Panc1 (cell line): ENCODE measurements around the gene SLIT3. TPM values are rescaled to one million over a fixed set of nuclear protein-coding genes. Genes with fewer than 3 reads are reported as not detected.

ENCODE experiments used
- ATAC-seq: fragments of 200-7000 bp; cut with Tn5 transposase; 2 replicates; pipeline ENCODE4 v1.9.1; 2020; ENCODE audit warnings: mild to moderate bottlenecking, moderate library complexity
- BruUV-seq: library from RNA; stranded (reverse); fragments of 400-500 nt; replicated peaks from 2 replicates; lab custom pipeline; 2021; lab: Mats Ljungman, UMichigan
- CTCF ChIA-PET: fragments of 300-600 bp; sonication (Branson Sonifier 250); formaldehyde crosslinking; loops from one replicate; lab custom pipeline; 2022; ENCODE audit warnings: antibody characterized with exemption; lab: Charles Lee
- POLR2A ChIA-PET: fragments of 300-600 bp; sonication (Branson Sonifier 250); formaldehyde crosslinking; loops from one replicate; lab custom pipeline; 2022; ENCODE audit warnings: antibody characterized with exemption; lab: Charles Lee
- DNase-seq: peaks from one replicate; pipeline ENCODE4 v3.0.0-alpha.2; 2010; ENCODE audit warnings: low read depth, low spot score
- H3K27ac ChIP-seq: 2 replicates; pipeline ENCODE4 v1.5.1; 2011; ENCODE audit warnings: mild to moderate bottlenecking, low read length, inconsistent platforms
- H3K27me3 ChIP-seq: fragments of 200-500 bp; sonication (Bioruptor generic); 2 replicates; pipeline ENCODE4 v1.6.0; 2014; ENCODE audit warnings: low read length, inconsistent platforms; ENCODE audit not compliant: control insufficient read depth, insufficient read depth
- H3K36me3 ChIP-seq: fragments of 200-500 bp; sonication (Bioruptor generic); 2 replicates; pipeline ENCODE4 v1.5.1; 2014; ENCODE audit warnings: inconsistent platforms, mild to moderate bottlenecking, low read length, moderate library complexity; ENCODE audit not compliant: control insufficient read depth, insufficient read depth
- H3K4me1 ChIP-seq: 2 replicates; pipeline ENCODE4 v1.5.1; 2011; ENCODE audit warnings: inconsistent platforms, mild to moderate bottlenecking, low read length, moderate library complexity; ENCODE audit not compliant: control insufficient read depth, insufficient read depth
- H3K4me3 ChIP-seq, 2 experiments: 2 replicates each; pipeline ENCODE4 v1.5.1; 2011 to 2012; ENCODE audit warnings: low read depth in 2 of 2, low read length in 2 of 2, mild to moderate bottlenecking in 2 of 2, inconsistent platforms in 1 of 2, moderate library complexity in 1 of 2
- H3K9me3 ChIP-seq: fragments of 200-500 bp; sonication (Bioruptor generic); 2 replicates; pipeline ENCODE4 v1.5.1; 2014; ENCODE audit warnings: low read depth, mild to moderate bottlenecking, inconsistent platforms, low read length, moderate library complexity; ENCODE audit not compliant: control insufficient read depth, insufficient read depth
- CTCF ChIP-seq: fragments of 450-650 bp; IDR thresholded peaks from 2 replicates; pipeline ENCODE4 v1.5.1; 2017; ENCODE audit warnings: mild to moderate bottlenecking
- POLR2AphosphoS5 ChIP-seq: IDR thresholded peaks from 2 replicates; pipeline ENCODE4 v1.6.1; 2012; ENCODE audit warnings: mild to moderate bottlenecking, low read depth, low read length, moderate library complexity
- REST ChIP-seq, 2 experiments: IDR thresholded peaks; 2 replicates each; pipeline ENCODE4 v1.6.1; 2011 to 2012; ENCODE audit warnings: low read depth in 2 of 2, control low read depth in 1 of 2, low read length in 1 of 2, mild to moderate bottlenecking in 1 of 2, moderate library complexity in 1 of 2; ENCODE audit not compliant: insufficient read depth in 1 of 2
- SIN3A ChIP-seq: IDR thresholded peaks from 2 replicates; pipeline ENCODE4 v1.6.1; 2012; ENCODE audit warnings: low read depth, mild to moderate bottlenecking, low read length, moderate library complexity, borderline replicate concordance; ENCODE audit not compliant: insufficient read depth
- TCF7L2 ChIP-seq: IDR thresholded peaks from 2 replicates; pipeline ENCODE4 v1.6.1; 2011; ENCODE audit warnings: mild to moderate bottlenecking, low read depth, low read length, inconsistent platforms
- in situ Hi-C: cut with HindIII; loops from 2 replicates; pipeline ENCODE4 v1.10.0; 2016; ENCODE audit warnings: low sequenced_read_pairs, low pct_unique_long_range_greater_than_20kb
- intact Hi-C: fragments of 100-400 bp; cut with micrococcal nuclease; formaldehyde crosslinking; loops from one replicate; pipeline ENCODE4 v1.10.0; 2022; ENCODE audit not compliant: unreplicated experiment
- total RNA-seq: library from RNA; stranded (reverse); gene quantifications from one replicate; pipeline ENCODE4 v1.2.1, GENCODE V29; 2021; ENCODE audit not compliant: unreplicated experiment

SLIT3 gene
- total RNA-seq, 1 experiment from 2014 or later = 26.4 TPM

GRCh38 chr5:169196059-169196458, 104.9 kb downstream of the SLIT3 start:
- DNase-seq (no peak), ATAC-seq (no peak)
- no peak overlapping the region for H3K27ac ChIP-seq
- H3K27me3 ChIP-seq = no peaks in the 10 kb centered on the region
- intact Hi-C loops (no loop called here), in situ Hi-C loops (no loop called here)
- TF ChIP-seq POLR2AphosphoS5 (no peak), REST (IDR thresholded peaks at IDR 0.05; ENCODE audit: insufficient read depth in 1 of 2, low read depth in 2 of 2, low read length in 1 of 2) (no peak), TCF7L2 (no peak), SIN3A (no peak), CTCF (no peak)
- H3K4me3 ChIP-seq = no peak overlapping the region
- no peaks in the 10 kb centered on the region for H3K4me1 ChIP-seq
- ChIA-PET CTCF (no interaction called here), POLR2A (no interaction called here)
- H3K9me3 ChIP-seq = no peaks in the 10 kb centered on the region
- no peaks in the 10 kb centered on the region for H3K36me3 ChIP-seq
- BruUV-seq = no TSS peak

- intact Hi-C loops = no loop called here
Measured at GRCh38 chr5:169195601-169196000, 105.3 kb downstream of the SLIT3 start.

More at GRCh38 chr5:169195601-169196000, 105.3 kb downstream of the SLIT3 start:
- no peaks in the 10 kb centered on the region for H3K36me3 ChIP-seq
- no peak for DNase-seq
- ChIA-PET CTCF (no interaction called here), POLR2A (no interaction called here)
- ATAC-seq = no peak
- no peak overlapping the region for H3K27ac ChIP-seq
- H3K4me1 ChIP-seq = no peaks in the 10 kb centered on the region
- in situ Hi-C loops = no loop called here
- no peak for TF ChIP-seq POLR2AphosphoS5
- no peak for TF ChIP-seq CTCF
- TF ChIP-seq SIN3A = no peak
- no TSS peak for BruUV-seq
- no peaks in the 10 kb centered on the region for H3K9me3 ChIP-seq
- no peak overlapping the region for H3K4me3 ChIP-seq
- no peaks in the 10 kb centered on the region for H3K27me3 ChIP-seq
